Effector CD4-positive, alpha-beta T cell (primary cell): ENCODE results near the gene TBCE.
"Not testable (repeated sequence)": the region's sequence is repeated elsewhere in the genome, so short reads cannot be mapped to it uniquely, and the experiment has no call there.

ENCODE experiments used
- DNase-seq: peaks from one replicate; pipeline ENCODE4 v3.0.0-alpha.2; 2020

The TBCE gene

GRCh38 chr1:235457856-235458255 is 90.6 kb downstream of the TBCE start:
- DNase-seq, result not testable (repeated sequence)

GRCh38 chr1:235460770-235461169 is 93.5 kb downstream of the TBCE start:
- DNase-seq, result no peak

GRCh38 chr1:235461954-235462353 is 94.7 kb downstream of the TBCE start:
- no peak for DNase-seq

- not testable (repeated sequence) for DNase-seq
Observed at GRCh38 chr1:235462832-235463231, 95.6 kb downstream of the TBCE start.

- no peak for DNase-seq
Observed at GRCh38 chr1:235465066-235465465, 97.8 kb downstream of the TBCE start.

- no peak for DNase-seq
Observed at GRCh38 chr1:235468004-235468403, 100.8 kb downstream of the TBCE start.

GRCh38 chr1:235468970-235469369 is 101.7 kb downstream of the TBCE start:
- DNase-seq, result no peak

GRCh38 chr1:235469897-235470296 is 102.7 kb downstream of the TBCE start:
- DNase-seq, result not testable (repeated sequence)

- no peak for DNase-seq
Observed at GRCh38 chr1:235470741-235471439, 103.7 kb downstream of the TBCE start.

GRCh38 chr1:235473806-235474205 is 106.6 kb downstream of the TBCE start:
- no peak for DNase-seq

- no peak for DNase-seq
Observed at GRCh38 chr1:235483090-235483489, 115.9 kb downstream of the TBCE start.

- no peak for DNase-seq
Observed at GRCh38 chr1:235485558-235485957, 118.3 kb downstream of the TBCE start.

- DNase-seq, result no peak
Observed at GRCh38 chr1:235486321-235486720, 119.1 kb downstream of the TBCE start.

- DNase-seq, result no peak
Observed at GRCh38 chr1:235491644-235492043, 124.4 kb downstream of the TBCE start.

GRCh38 chr1:235494531-235494930 is 127.3 kb downstream of the TBCE start:
- DNase-seq, result no peak

- DNase-seq, result no peak
Observed at GRCh38 chr1:235495030-235495429, 127.8 kb downstream of the TBCE start.

- DNase-seq, result no peak
Observed at GRCh38 chr1:235495551-235495950, 128.3 kb downstream of the TBCE start.

- no peak for DNase-seq
Observed at GRCh38 chr1:235500971-235501540, 133.8 kb downstream of the TBCE start.
